ENCODE measurements around the gene PTRH1. TPM values are rescaled to one million over a fixed set of nuclear protein-coding genes. Genes with fewer than 3 reads are reported as not detected.

PTRH1 gene
- total and polyA plus RNA-seq, 2 of the 13 experiments (the other 11 are each of a cell fraction or from before 2014, with no cell fraction given), result 4.0 to 10.4 TPM

GRCh38 chr9:127734747-127735529 lies 19.5 kb upstream of the PTRH1 start, which contains the start of gene TOR2A (continued):
- TF ChIP-seq ZBTB14 (CRISPR knock-in tag; IDR thresholded peaks at IDR 0.05) (no peak), NONO (IDR thresholded peaks at IDR 0.05) (no peak), NONO (CRISPR knock-in tag; conservative IDR thresholded peaks at IDR 0.05) (peak; percentile 32; the same call in 1 of the 2 replicates), CCDC6 (CRISPR knock-in tag; IDR thresholded peaks at IDR 0.05) (0 out of 2 replicates have a peak, but pooled peaks have one; percentile 30), ZNF33B (CRISPR knock-in tag; IDR thresholded peaks at IDR 0.05) (no peak), TCF12 (IDR thresholded peaks at IDR 0.05) (no peak), TCF12 (CRISPR knock-in tag; IDR thresholded peaks at IDR 0.05) (no peak), KAT7 (CRISPR knock-in tag; IDR thresholded peaks at IDR 0.05; ENCODE audit: borderline replicate concordance) (no peak), ZNF629 (CRISPR knock-in tag; conservative IDR thresholded peaks at IDR 0.05) (no peak), ZNF580 (CRISPR knock-in tag; IDR thresholded peaks at IDR 0.05; ENCODE audit: borderline replicate concordance, low read depth) (0 out of 2 replicates have a peak, but pooled peaks have one; percentile 54), DPF2 (CRISPR knock-in tag; IDR thresholded peaks at IDR 0.05; ENCODE audit: borderline replicate concordance, low read depth) (no peak; the same call in 1 of the 2 replicates), BCL6 (CRISPR knock-in tag; IDR thresholded peaks at IDR 0.05) (peak; percentile 23; the same call in 1 of the 2 replicates), NFE2L2 (IDR thresholded peaks at IDR 0.05; ENCODE audit: low read length) (no peak), SP5 (CRISPR knock-in tag; IDR thresholded peaks at IDR 0.05; ENCODE audit: borderline replicate concordance, low read depth) (peak; percentile 81), MLX (CRISPR knock-in tag; IDR thresholded peaks at IDR 0.05) (no peak), ZNF691 (CRISPR knock-in tag; IDR thresholded peaks at IDR 0.05; ENCODE audit: borderline replicate concordance, low read depth) (peak; percentile 26; the same call in 1 of the 2 replicates), NFIC (IDR thresholded peaks at IDR 0.05; ENCODE audit: low read length) (no peak), ZNF704 (CRISPR knock-in tag; IDR thresholded peaks at IDR 0.05; ENCODE audit: borderline replicate concordance) (peak; percentile 49; the same call in 1 of the 2 replicates), ZFX (CRISPR knock-in tag; IDR thresholded peaks at IDR 0.05; ENCODE audit: low read depth) (peak; percentile 94), SNAPC5 (CRISPR knock-in tag; IDR thresholded peaks at IDR 0.05; ENCODE audit: borderline replicate concordance) (no peak), ZXDC (CRISPR knock-in tag; IDR thresholded peaks at IDR 0.05) (no peak)
